Measurements from ENCODE around the gene RTL10. TPM values are rescaled to one million over a fixed set of nuclear protein-coding genes. Genes with fewer than 3 reads are reported as not detected.

Gene RTL10
- total and polyA plus RNA-seq, 5 donors = 5.8 to 9.9 (median 7.9) TPM

GRCh38 chr22:19868773-19869471 is 14.2 kb upstream of the RTL10 start:
- no peaks in the 10 kb centered on the region for H3K27me3 ChIP-seq (ENCODE audit: control insufficient read depth, insufficient read depth)
- no peak overlapping the region for H3K4me3 ChIP-seq (ENCODE audit: low read length)
- 79% methylated on average over 23 of the region's 23 CpGs for WGBS
- H3K9me3 ChIP-seq (ENCODE audit: control insufficient read depth, low read length) = no peaks in the 10 kb centered on the region
- DNase-seq (peak; percentile 7 to 67 (median 43)), ATAC-seq (peak in 1 of 2 donors; percentile 8)
- intact Hi-C loops (cut with DNase I) = no loop called here
- H3K4me1 ChIP-seq (ENCODE audit: control insufficient read depth, insufficient read depth, low read length) = no peaks in the 10 kb centered on the region
- H3K27ac ChIP-seq (ENCODE audit: low read length) = no peak overlapping the region

- WGBS = 93% methylated on average over 3 of the region's 3 CpGs
- H3K9me3 ChIP-seq (ENCODE audit: control insufficient read depth, low read length) = no peaks in the 10 kb centered on the region
- no peaks in the 10 kb centered on the region for H3K27me3 ChIP-seq (ENCODE audit: control insufficient read depth, insufficient read depth)
- no peak overlapping the region for H3K4me3 ChIP-seq (ENCODE audit: low read length)
- H3K4me1 ChIP-seq (ENCODE audit: control insufficient read depth, insufficient read depth, low read length) = no peaks in the 10 kb centered on the region
- intact Hi-C loops (cut with DNase I) = no loop called here
- ATAC-seq (no peak), DNase-seq (no peak)
- H3K27ac ChIP-seq (ENCODE audit: low read length) = no peak overlapping the region
Measured at GRCh38 chr22:19868333-19868732, 13.7 kb upstream of the RTL10 start.

- Histone ChIP-seq H3K4me1 (ENCODE audit: control insufficient read depth, insufficient read depth, low read length) (no peaks in the 10 kb centered on the region), H3K27me3 (ENCODE audit: control insufficient read depth, insufficient read depth) (no peaks in the 10 kb centered on the region), H3K9me3 (ENCODE audit: control insufficient read depth, low read length) (no peaks in the 10 kb centered on the region), H3K27ac (ENCODE audit: low read length) (no peak overlapping the region), H3K4me3 (ENCODE audit: low read length) (no peak overlapping the region)
- 93% methylated on average over 7 of the region's 7 CpGs for WGBS
- intact Hi-C loops (cut with DNase I) = no loop called here
- no peak for ATAC-seq
- peak in 1 of 3 donors; percentile 9 for DNase-seq
Measured at GRCh38 chr22:19867617-19868016, 12.9 kb upstream of the RTL10 start.

- Histone ChIP-seq H3K9me3 (ENCODE audit: control insufficient read depth, low read length) (no peaks in the 10 kb centered on the region), H3K27ac (ENCODE audit: low read length) (no peak overlapping the region), H3K27me3 (ENCODE audit: control insufficient read depth, insufficient read depth) (no peaks in the 10 kb centered on the region), H3K4me3 (ENCODE audit: low read length) (no peak overlapping the region), H3K4me1 (ENCODE audit: control insufficient read depth, insufficient read depth, low read length) (no peaks in the 10 kb centered on the region)
- ATAC-seq = no peak
- WGBS = 89% methylated on average over 3 of the region's 3 CpGs
- intact Hi-C loops (cut with DNase I) = no loop called here
- DNase-seq = no peak
Measured at GRCh38 chr22:19866665-19867009, 12.0 kb upstream of the RTL10 start.

GRCh38 chr22:19865141-19865829 is 10.6 kb upstream of the RTL10 start:
- WGBS = 70% methylated on average over 12 of the region's 12 CpGs
- H3K27me3 ChIP-seq (ENCODE audit: control insufficient read depth, insufficient read depth) = no peaks in the 10 kb centered on the region
- DNase-seq = no peak

GRCh38 chr22:19864538-19865106 is 9.9 kb upstream of the RTL10 start:
- intact Hi-C loops (cut with DNase I) = no loop called here
- no peak for DNase-seq

More at GRCh38 chr22:19865141-19865829, 10.6 kb upstream of the RTL10 start:
- Histone ChIP-seq H3K4me1 (ENCODE audit: control insufficient read depth, insufficient read depth, low read length) (no peaks in the 10 kb centered on the region), H3K27ac (ENCODE audit: low read length) (no peak overlapping the region), H3K9me3 (ENCODE audit: control insufficient read depth, low read length) (no peaks in the 10 kb centered on the region), H3K4me3 (ENCODE audit: low read length) (no peak overlapping the region)
- ATAC-seq = no peak
- intact Hi-C loops (cut with DNase I) = no loop called here

GRCh38 chr22:19863571-19863970 is 8.9 kb upstream of the RTL10 start:
- Histone ChIP-seq H3K27ac (ENCODE audit: low read length) (no peak overlapping the region), H3K27me3 (ENCODE audit: control insufficient read depth, insufficient read depth) (no peaks in the 10 kb centered on the region), H3K4me3 (ENCODE audit: low read length) (no peak overlapping the region), H3K4me1 (ENCODE audit: control insufficient read depth, insufficient read depth, low read length) (no peaks in the 10 kb centered on the region), H3K9me3 (ENCODE audit: control insufficient read depth, low read length) (no peaks in the 10 kb centered on the region)
- DNase-seq = no peak
- ATAC-seq = no peak
- WGBS = 89% methylated on average over 5 of the region's 5 CpGs
- intact Hi-C loops (cut with DNase I) = no loop called here

More at GRCh38 chr22:19864538-19865106, 9.9 kb upstream of the RTL10 start:
- H3K9me3 ChIP-seq (ENCODE audit: control insufficient read depth, low read length) = no peaks in the 10 kb centered on the region
- H3K4me1 ChIP-seq (ENCODE audit: control insufficient read depth, insufficient read depth, low read length) = no peaks in the 10 kb centered on the region
- no peak for ATAC-seq
- no peak overlapping the region for H3K27ac ChIP-seq (ENCODE audit: low read length)
- H3K4me3 ChIP-seq (ENCODE audit: low read length) = no peak overlapping the region
- H3K27me3 ChIP-seq (ENCODE audit: control insufficient read depth, insufficient read depth) = no peaks in the 10 kb centered on the region
- 84% methylated on average over 5 of the region's 5 CpGs for WGBS

- no peak for ATAC-seq
Measured at GRCh38 chr22:19862619-19863246, 8.1 kb upstream of the RTL10 start.

GRCh38 chr22:19859861-19860510 is 5.3 kb upstream of the RTL10 start:
- H3K27me3 ChIP-seq (ENCODE audit: control insufficient read depth, insufficient read depth) = no peaks in the 10 kb centered on the region
- WGBS = 94% methylated on average over 8 of the region's 8 CpGs
- H3K4me1 ChIP-seq (ENCODE audit: control insufficient read depth, insufficient read depth, low read length) = peaks cover 3% of the 10 kb centered on the region
- H3K27ac ChIP-seq (ENCODE audit: low read length) = no peak overlapping the region
- no peaks in the 10 kb centered on the region for H3K9me3 ChIP-seq (ENCODE audit: control insufficient read depth, low read length)
- H3K4me3 ChIP-seq (ENCODE audit: low read length) = no peak overlapping the region
- ATAC-seq (no peak), DNase-seq (no peak)
- intact Hi-C loops (cut with DNase I) = no loop called here

More at GRCh38 chr22:19862619-19863246, 8.1 kb upstream of the RTL10 start:
- Histone ChIP-seq H3K4me1 (ENCODE audit: control insufficient read depth, insufficient read depth, low read length) (no peaks in the 10 kb centered on the region), H3K27ac (ENCODE audit: low read length) (no peak overlapping the region), H3K4me3 (ENCODE audit: low read length) (no peak overlapping the region), H3K27me3 (ENCODE audit: control insufficient read depth, insufficient read depth) (no peaks in the 10 kb centered on the region), H3K9me3 (ENCODE audit: control insufficient read depth, low read length) (no peaks in the 10 kb centered on the region)
- intact Hi-C loops (cut with DNase I) = no loop called here
- WGBS = 96% methylated on average over 13 of the region's 13 CpGs
- no peak for DNase-seq

- Histone ChIP-seq H3K4me1 (ENCODE audit: control insufficient read depth, insufficient read depth, low read length) (peaks cover 6% of the 10 kb centered on the region), H3K27ac (ENCODE audit: low read length) (no peak overlapping the region), H3K9me3 (ENCODE audit: control insufficient read depth, low read length) (no peaks in the 10 kb centered on the region), H3K27me3 (ENCODE audit: control insufficient read depth, insufficient read depth) (no peaks in the 10 kb centered on the region), H3K4me3 (ENCODE audit: low read length) (no peak overlapping the region)
- WGBS = 98% methylated on average over 3 of the region's 3 CpGs
- intact Hi-C loops (cut with DNase I) = no loop called here
- no peak for DNase-seq
- no peak for ATAC-seq
Measured at GRCh38 chr22:19857382-19857781, 2.7 kb upstream of the RTL10 start.

Data from right cardiac atrium (tissue), 5 donors.